ENCODE results near the gene GPHN. TPM values are rescaled to one million over a fixed set of nuclear protein-coding genes. Genes with fewer than 3 reads are reported as not detected.

Gene GPHN
- total RNA-seq, 2 donors from 2014 or later = 13.5 to 18.7 TPM

DNA sequence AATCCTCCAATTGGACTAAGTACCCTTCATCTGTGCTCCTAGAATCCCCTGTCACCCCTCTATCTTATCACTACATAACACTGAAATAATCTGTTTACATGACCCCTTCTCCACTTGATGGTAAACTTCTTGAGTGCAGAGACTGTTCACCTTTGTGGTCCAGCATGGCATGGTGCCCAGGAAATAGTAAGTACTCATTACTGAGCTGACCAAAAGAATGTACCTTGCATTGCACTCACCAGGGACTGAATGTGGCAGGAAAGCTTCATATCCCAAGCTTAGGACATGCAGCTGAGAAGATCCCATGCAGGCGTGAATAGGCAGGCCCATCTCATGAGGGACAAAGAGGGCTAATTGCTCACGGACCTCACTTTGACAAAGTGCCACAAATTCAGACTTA, 679.9 kb downstream of the GPHN start:
- DNase-seq (ENCODE audit: low spot score) = no peak
- WGBS = 76% methylated on average over 2 of the region's 2 CpGs
- TF ChIP-seq POLR2AphosphoS5 (IDR thresholded peaks at IDR 0.05) (no peak), CTCF (IDR thresholded peaks at IDR 0.05) (no peak), POLR2A (IDR thresholded peaks at IDR 0.05) (no peak)
- no peak overlapping the region for H3K4me3 ChIP-seq
- H3K36me3 ChIP-seq = no peaks in the 10 kb centered on the region
- intact Hi-C loops (cut with DNase I) = no loop called here
- no peak overlapping the region for H3K27ac ChIP-seq
- H3K27me3 ChIP-seq (replicated peaks; ENCODE audit: insufficient read depth) = no peaks in the 10 kb centered on the region
- no peaks in the 10 kb centered on the region for H3K9me3 ChIP-seq
- H3K4me1 ChIP-seq (replicated peaks) = no peaks in the 10 kb centered on the region

- DNase-seq (ENCODE audit: low spot score) = no peak
- H3K27me3 ChIP-seq (replicated peaks; ENCODE audit: insufficient read depth) = no peaks in the 10 kb centered on the region
- 91% methylated on average over 4 of the region's 4 CpGs for WGBS
- intact Hi-C loops (cut with DNase I) = no loop called here
- no peak overlapping the region for H3K27ac ChIP-seq
- no peaks in the 10 kb centered on the region for H3K4me1 ChIP-seq (replicated peaks)
- TF ChIP-seq POLR2AphosphoS5 (IDR thresholded peaks at IDR 0.05) = no peak
- TF ChIP-seq POLR2A (IDR thresholded peaks at IDR 0.05) = no peak
- TF ChIP-seq CTCF (IDR thresholded peaks at IDR 0.05) = no peak
- H3K9me3 ChIP-seq = no peaks in the 10 kb centered on the region
- no peak overlapping the region for H3K4me3 ChIP-seq
- no peaks in the 10 kb centered on the region for H3K36me3 ChIP-seq
These were observed 680.4 kb downstream of the GPHN start for GRCh38 chr14:67188326-67188725.

DNA sequence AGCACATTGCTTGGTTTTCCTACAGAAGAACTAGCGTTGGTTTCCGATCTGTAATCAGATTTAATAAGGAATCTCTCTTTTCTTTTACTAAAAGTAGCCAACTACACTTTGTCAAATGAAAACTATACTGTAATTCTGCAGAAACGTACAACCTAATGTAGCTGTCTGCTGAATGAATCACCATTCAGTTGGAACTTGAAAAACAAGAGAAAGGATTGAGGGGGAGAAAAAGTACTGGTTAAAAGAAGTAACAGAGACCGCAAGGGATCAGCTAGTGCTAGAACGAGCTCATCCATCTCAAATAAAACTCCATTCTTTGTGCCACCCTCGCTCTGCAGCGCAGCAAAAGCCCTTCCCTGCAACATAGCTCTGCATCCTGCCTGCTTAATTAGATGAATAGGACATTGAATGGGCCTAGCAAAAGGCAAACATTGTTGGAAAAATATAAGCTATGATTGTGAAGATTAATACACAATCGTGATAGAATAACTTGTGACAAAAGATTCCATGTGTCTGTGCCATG, 683.9 kb downstream of the GPHN start:
- no peaks in the 10 kb centered on the region for H3K36me3 ChIP-seq
- no peaks in the 10 kb centered on the region for H3K9me3 ChIP-seq
- intact Hi-C loops (cut with DNase I) = no loop called here
- 70% methylated on average over 8 of the region's 8 CpGs for WGBS
- no peaks in the 10 kb centered on the region for H3K27me3 ChIP-seq (replicated peaks; ENCODE audit: insufficient read depth)
- no peak for TF ChIP-seq CTCF (IDR thresholded peaks at IDR 0.05)
- TF ChIP-seq POLR2A (IDR thresholded peaks at IDR 0.05) = no peak
- H3K4me3 ChIP-seq = no peak overlapping the region
- H3K4me1 ChIP-seq (replicated peaks) = no peaks in the 10 kb centered on the region
- no peak for DNase-seq (ENCODE audit: low spot score)
- H3K27ac ChIP-seq = no peak overlapping the region

DNA sequence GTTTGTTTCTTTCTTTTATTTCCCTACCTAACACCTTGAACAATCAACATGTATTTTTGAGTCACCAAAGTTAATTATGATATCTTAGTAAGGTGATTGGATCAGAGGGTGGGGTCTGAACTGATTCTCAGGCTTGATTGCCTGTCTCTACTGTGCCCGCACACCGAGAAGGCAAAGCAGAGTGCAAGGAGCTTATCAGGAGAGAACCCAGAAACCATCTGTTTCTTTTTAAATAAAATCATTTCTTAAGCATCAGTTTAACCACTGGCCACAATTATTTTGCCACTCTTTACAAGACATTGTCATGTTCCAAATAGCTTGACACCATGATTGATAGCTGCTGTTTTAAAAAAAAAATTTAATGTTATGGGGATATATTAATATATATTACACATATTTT, 684.4 kb downstream of the GPHN start:
- Histone ChIP-seq H3K27ac (no peak overlapping the region), H3K4me3 (no peak overlapping the region), H3K9me3 (no peaks in the 10 kb centered on the region), H3K4me1 (replicated peaks) (no peaks in the 10 kb centered on the region), H3K36me3 (no peaks in the 10 kb centered on the region), H3K27me3 (replicated peaks; ENCODE audit: insufficient read depth) (no peaks in the 10 kb centered on the region)
- no peak for DNase-seq (ENCODE audit: low spot score)
- 90% methylated on average over 2 of the region's 2 CpGs for WGBS
- intact Hi-C loops (cut with DNase I) = no loop called here
- TF ChIP-seq POLR2AphosphoS5 (IDR thresholded peaks at IDR 0.05) = no peak
- no peak for TF ChIP-seq POLR2A (IDR thresholded peaks at IDR 0.05)
- TF ChIP-seq CTCF (IDR thresholded peaks at IDR 0.05) = no peak

GRCh38 chr14:67195279-67195678, 687.3 kb downstream of the GPHN start:
- Histone ChIP-seq H3K4me3 (no peak overlapping the region), H3K27me3 (replicated peaks; ENCODE audit: insufficient read depth) (no peaks in the 10 kb centered on the region), H3K36me3 (no peaks in the 10 kb centered on the region), H3K27ac (no peak overlapping the region), H3K9me3 (no peaks in the 10 kb centered on the region), H3K4me1 (replicated peaks) (no peaks in the 10 kb centered on the region)
- no peak for TF ChIP-seq CTCF (IDR thresholded peaks at IDR 0.05)
- TF ChIP-seq POLR2AphosphoS5 (IDR thresholded peaks at IDR 0.05) = no peak
- TF ChIP-seq POLR2A (IDR thresholded peaks at IDR 0.05) = no peak
- DNase-seq (ENCODE audit: low spot score) = no peak
- intact Hi-C loops (cut with DNase I) = no loop called here
- 84% methylated on average over 2 of the region's 2 CpGs for WGBS

Measured in prostate gland (tissue), 2 donors.